Measurements from ENCODE around the gene INSRR. TPM values are rescaled to one million over a fixed set of nuclear protein-coding genes. Genes with fewer than 3 reads are reported as not detected.

INSRR gene
- total RNA-seq, 2 experiments from 2014 or later: 0.47 to 0.54 TPM

DNA sequence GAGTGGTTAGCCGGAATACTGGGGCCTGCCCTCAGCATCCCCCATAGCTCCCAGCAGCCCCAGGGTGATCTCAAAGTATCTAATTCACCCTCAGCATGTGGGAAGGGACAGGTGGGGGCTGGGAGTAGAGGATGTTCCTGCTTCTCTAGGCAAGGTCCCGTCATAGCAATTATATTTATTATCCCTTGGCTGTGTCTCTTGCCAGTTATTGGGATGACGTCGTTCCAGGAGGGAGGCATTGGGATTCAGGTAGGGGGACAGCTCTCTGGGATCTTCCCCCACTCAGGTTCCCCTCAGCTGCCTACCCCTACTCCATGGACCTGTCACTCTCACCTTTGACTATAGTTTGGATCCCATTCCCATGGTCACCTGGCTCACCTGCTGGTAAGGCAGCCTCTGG, 22.7 kb upstream of the INSRR start:
- ChIA-PET POLR2A (no interaction called here), CTCF (interaction anchor here (1.4 to 10.4 kb wide), 3 partner anchors 9 to 192 kb away, joined by 6 to 83 read pairs (median 10); partner anchors contain the start of genes INSRR, NTRK1 and PEAR1)
- intact Hi-C loops (cut with micrococcal nuclease): no loop called here
- TF ChIP-seq, protein P1, sequence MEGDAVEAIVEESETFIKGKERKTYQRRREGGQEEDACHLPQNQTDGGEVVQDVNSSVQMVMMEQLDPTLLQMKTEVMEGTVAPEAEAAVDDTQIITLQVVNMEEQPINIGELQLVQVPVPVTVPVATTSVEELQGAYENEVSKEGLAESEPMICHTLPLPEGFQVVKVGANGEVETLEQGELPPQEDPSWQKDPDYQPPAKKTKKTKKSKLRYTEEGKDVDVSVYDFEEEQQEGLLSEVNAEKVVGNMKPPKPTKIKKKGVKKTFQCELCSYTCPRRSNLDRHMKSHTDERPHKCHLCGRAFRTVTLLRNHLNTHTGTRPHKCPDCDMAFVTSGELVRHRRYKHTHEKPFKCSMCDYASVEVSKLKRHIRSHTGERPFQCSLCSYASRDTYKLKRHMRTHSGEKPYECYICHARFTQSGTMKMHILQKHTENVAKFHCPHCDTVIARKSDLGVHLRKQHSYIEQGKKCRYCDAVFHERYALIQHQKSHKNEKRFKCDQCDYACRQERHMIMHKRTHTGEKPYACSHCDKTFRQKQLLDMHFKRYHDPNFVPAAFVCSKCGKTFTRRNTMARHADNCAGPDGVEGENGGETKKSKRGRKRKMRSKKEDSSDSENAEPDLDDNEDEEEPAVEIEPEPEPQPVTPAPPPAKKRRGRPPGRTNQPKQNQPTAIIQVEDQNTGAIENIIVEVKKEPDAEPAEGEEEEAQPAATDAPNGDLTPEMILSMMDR (IDR thresholded peaks at IDR 0.05): no peak
- ATAC-seq (no peak), DNase-seq (no peak)
- Mint-ChIP-seq H3K36me3 (ENCODE audit: low read depth) (no peaks in the 10 kb centered on the region), H3K27me3 (peaks cover 18% of the 10 kb centered on the region), H3K9me3 (no peaks in the 10 kb centered on the region), H3K27ac (no peak overlapping the region), H3K4me3 (no peak overlapping the region), H3K4me1 (ENCODE audit: low read depth) (no peaks in the 10 kb centered on the region)

- ChIA-PET CTCF (interaction anchor here (0.9 to 10.4 kb wide), 5 partner anchors 10 to 191 kb away, joined by 3 to 83 read pairs (median 6); partner anchors contain the start of genes INSRR, NTRK1 and PEAR1), POLR2A (no interaction called here)
- DNase-seq (no peak), ATAC-seq (no peak)
- intact Hi-C loops (cut with micrococcal nuclease): no loop called here
- no peak overlapping the region for H3K27ac Mint-ChIP-seq
- H3K27me3 Mint-ChIP-seq: peaks cover 16% of the 10 kb centered on the region
- no peak overlapping the region for H3K4me3 Mint-ChIP-seq
- H3K36me3 Mint-ChIP-seq (ENCODE audit: low read depth): no peaks in the 10 kb centered on the region
- no peaks in the 10 kb centered on the region for H3K9me3 Mint-ChIP-seq
- TF ChIP-seq, protein P1 (IDR thresholded peaks at IDR 0.05): no peak
- no peaks in the 10 kb centered on the region for H3K4me1 Mint-ChIP-seq (ENCODE audit: low read depth)
Observed at GRCh38 chr1:156881101-156881500, 22.2 kb upstream of the INSRR start.

DNA sequence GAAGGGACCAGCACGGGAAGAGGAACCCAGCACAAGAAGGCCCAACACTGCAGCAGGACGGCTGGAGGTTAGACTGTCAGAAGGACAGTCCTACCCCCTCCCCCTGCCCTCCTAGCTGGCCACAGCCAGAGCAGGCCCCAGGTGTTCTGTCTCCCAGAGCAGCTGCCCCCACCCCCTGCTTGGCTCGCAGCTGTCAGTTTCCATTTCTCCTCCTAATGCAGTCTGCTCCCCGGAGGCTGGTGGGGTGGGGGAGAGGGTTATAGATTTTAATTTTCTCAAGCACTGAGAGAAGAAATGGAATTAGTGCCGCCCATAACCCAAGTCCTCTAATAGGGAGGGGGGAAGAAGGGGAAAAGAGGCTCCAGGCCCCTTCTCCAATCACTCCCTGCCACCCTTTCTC, 21.6 kb upstream of the INSRR start:
- H3K9me3 Mint-ChIP-seq: no peaks in the 10 kb centered on the region
- DNase-seq: no peak
- H3K4me3 Mint-ChIP-seq: no peak overlapping the region
- peaks cover 16% of the 10 kb centered on the region for H3K27me3 Mint-ChIP-seq
- ChIA-PET CTCF (interaction anchor here (0.9 to 10.4 kb wide), 6 partner anchors 10 to 191 kb away, joined by 3 to 83 read pairs (median 4); partner anchors contain the start of genes INSRR, NTRK1 and PEAR1), POLR2A (no interaction called here)
- intact Hi-C loops (cut with micrococcal nuclease): no loop called here
- TF ChIP-seq, protein P1 (IDR thresholded peaks at IDR 0.05): no peak
- no peak overlapping the region for H3K27ac Mint-ChIP-seq
- no peaks in the 10 kb centered on the region for H3K4me1 Mint-ChIP-seq (ENCODE audit: low read depth)
- no peaks in the 10 kb centered on the region for H3K36me3 Mint-ChIP-seq (ENCODE audit: low read depth)
- ATAC-seq: no peak

- TF ChIP-seq, protein P1 (IDR thresholded peaks at IDR 0.05): no peak
Observed at GRCh38 chr1:156879876-156880275, 21.0 kb upstream of the INSRR start.

GRCh38 chr1:156877433-156878170, 18.7 kb upstream of the INSRR start:
- ChIA-PET CTCF (interaction anchor here (1.1 to 10.4 kb wide), 3 partner anchors 13 to 50 kb away, joined by 3 to 83 read pairs (median 3); partner anchors contain the start of gene PEAR1), POLR2A (no interaction called here)
- no peaks in the 10 kb centered on the region for H3K4me1 Mint-ChIP-seq (ENCODE audit: low read depth)
- no peak for DNase-seq
- H3K36me3 Mint-ChIP-seq (ENCODE audit: low read depth): no peaks in the 10 kb centered on the region
- ATAC-seq: no peak
- intact Hi-C loops (cut with micrococcal nuclease): no loop called here
- no peak overlapping the region for H3K4me3 Mint-ChIP-seq
- H3K27me3 Mint-ChIP-seq: peaks cover 9% of the 10 kb centered on the region
- TF ChIP-seq, protein P1 (IDR thresholded peaks at IDR 0.05): no peak
- no peaks in the 10 kb centered on the region for H3K9me3 Mint-ChIP-seq
- H3K27ac Mint-ChIP-seq: no peak overlapping the region

More at GRCh38 chr1:156879876-156880275, 21.0 kb upstream of the INSRR start:
- Mint-ChIP-seq H3K4me3 (no peak overlapping the region), H3K4me1 (ENCODE audit: low read depth) (no peaks in the 10 kb centered on the region), H3K36me3 (ENCODE audit: low read depth) (no peaks in the 10 kb centered on the region), H3K9me3 (no peaks in the 10 kb centered on the region), H3K27me3 (peaks cover 16% of the 10 kb centered on the region), H3K27ac (no peak overlapping the region)
- intact Hi-C loops (cut with micrococcal nuclease): no loop called here
- no peak for DNase-seq
- CTCF ChIA-PET: interaction anchor here (1.0 to 10.4 kb wide), 5 partner anchors 11 to 41 kb away, joined by 3 to 83 read pairs (median 4); partner anchors contain the start of genes INSRR, NTRK1 and PEAR1
- POLR2A ChIA-PET: no interaction called here
- no peak for ATAC-seq

Measured in activated CD8-positive, alpha-beta T cell treated with anti-CD3 and anti-CD28 coated beads for 36 hours (primary cell).